Cardiac fibroblast (primary cell): Measurements from ENCODE around the gene ZNF331.

Experiments
- DNase-seq, 2 donors: peaks; one replicate each; pipeline versions ENCODE4 v3.0.0 to v3.0.0-alpha.2; 2010; ENCODE audit warnings: low read depth in 2 of 2
- H3K4me3 ChIP-seq, 2 donors: replicated peaks in 1 of 2; 1 replicate in 1 of 2; 2 replicates in 1 of 2; pipeline ENCODE4 v1.5.1; 2011; ENCODE audit warnings: low read depth in 2 of 2, low read length in 2 of 2, mild to moderate bottlenecking in 2 of 2, moderate library complexity in 1 of 2
- TF ChIP-seq, protein P1 (sequence below): IDR thresholded peaks from one replicate; pipeline ENCODE4 v1.5.1; 2011; ENCODE audit warnings: low read depth, mild to moderate bottlenecking, low read length, inconsistent platforms

ZNF331 gene

DNA sequence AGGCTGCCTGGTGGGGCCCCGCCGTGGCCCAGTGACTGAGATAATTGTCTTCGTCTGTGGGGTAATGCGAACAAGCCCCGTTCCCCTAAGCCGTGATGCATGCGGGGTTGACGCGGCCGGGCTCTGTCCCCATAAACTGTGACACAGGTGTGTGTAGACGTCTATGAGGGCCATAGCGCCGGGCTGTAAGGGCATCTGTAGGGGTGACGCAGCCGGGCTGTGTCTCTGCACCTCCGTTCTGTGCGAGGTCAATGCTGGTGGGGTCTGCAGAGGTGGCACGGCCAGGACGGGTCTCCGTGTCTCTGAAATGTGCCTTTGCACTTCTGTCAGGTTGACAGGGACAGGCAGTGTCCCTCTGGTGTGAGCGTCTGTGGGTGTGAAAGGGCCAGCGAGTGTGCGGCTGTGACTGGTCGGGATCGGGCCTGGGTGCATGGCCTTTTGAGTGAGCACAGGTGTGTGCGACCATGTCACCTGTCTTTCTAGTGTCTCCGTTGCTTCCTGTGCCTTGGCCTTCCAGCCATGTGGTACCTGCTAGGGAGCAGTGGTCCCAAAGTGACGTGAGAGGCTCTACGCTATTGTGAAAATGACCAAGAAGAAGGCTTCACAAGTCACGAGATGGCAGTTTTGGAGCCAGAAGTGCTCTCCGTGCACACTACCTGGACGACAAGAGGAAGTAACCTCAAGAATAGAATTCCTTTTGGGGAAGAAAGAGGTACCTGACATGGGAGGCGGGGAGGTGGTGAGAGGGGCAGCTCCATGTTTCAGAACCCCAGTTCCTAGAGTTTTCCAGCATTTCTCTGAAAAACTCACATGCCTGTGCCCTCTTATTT lies 16.4 kb upstream of the ZNF331 start:
- DNase-seq, result no peak
- H3K4me3 ChIP-seq, result peak overlapping the region; percentile 79 to 93
- TF ChIP-seq, protein P1, sequence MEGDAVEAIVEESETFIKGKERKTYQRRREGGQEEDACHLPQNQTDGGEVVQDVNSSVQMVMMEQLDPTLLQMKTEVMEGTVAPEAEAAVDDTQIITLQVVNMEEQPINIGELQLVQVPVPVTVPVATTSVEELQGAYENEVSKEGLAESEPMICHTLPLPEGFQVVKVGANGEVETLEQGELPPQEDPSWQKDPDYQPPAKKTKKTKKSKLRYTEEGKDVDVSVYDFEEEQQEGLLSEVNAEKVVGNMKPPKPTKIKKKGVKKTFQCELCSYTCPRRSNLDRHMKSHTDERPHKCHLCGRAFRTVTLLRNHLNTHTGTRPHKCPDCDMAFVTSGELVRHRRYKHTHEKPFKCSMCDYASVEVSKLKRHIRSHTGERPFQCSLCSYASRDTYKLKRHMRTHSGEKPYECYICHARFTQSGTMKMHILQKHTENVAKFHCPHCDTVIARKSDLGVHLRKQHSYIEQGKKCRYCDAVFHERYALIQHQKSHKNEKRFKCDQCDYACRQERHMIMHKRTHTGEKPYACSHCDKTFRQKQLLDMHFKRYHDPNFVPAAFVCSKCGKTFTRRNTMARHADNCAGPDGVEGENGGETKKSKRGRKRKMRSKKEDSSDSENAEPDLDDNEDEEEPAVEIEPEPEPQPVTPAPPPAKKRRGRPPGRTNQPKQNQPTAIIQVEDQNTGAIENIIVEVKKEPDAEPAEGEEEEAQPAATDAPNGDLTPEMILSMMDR, result no peak

DNA sequence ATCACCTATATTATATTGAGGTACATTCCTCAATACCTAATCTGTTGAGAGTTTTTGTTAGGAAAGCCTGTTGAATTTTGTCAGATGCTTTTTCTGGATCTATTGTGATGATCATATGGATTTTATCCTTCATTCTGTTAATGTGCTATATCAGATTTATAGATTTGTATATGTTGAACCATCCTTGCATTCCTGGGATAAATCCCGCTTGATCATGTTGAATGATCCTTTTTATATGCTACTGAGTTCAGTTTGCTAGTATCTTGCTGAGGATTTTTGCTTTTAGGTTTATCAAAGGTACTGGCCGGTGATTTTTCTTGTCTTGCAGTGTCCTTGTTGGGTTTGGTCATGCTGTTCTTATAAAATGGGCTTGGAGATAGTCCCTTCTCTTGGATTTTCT lies 12.0 kb upstream of the ZNF331 start:
- H3K4me3 ChIP-seq, result no peak overlapping the region
- DNase-seq, result no peak
- TF ChIP-seq, protein P1, result no peak

DNA sequence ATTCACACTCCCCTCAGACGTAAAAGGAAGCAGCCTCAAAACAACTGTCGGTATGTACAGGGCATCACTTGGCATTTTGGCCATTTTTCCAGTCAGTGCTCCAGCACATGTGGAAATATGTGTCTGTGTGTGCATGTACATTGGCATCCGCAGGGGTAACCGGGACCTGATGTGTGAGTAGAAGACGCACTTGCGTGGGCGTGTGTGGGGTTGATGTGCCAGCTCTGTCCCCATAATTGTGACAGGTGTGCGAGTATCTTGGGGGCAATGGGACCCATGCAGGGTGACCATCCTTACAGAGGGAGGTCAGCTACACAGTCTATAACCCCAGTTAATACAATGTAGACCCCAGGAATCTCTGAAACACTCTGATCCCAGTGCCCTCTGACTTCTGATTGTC lies 7.3 kb upstream of the ZNF331 start:
- DNase-seq, result no peak
- TF ChIP-seq, protein P1, result no peak
- no peak overlapping the region for H3K4me3 ChIP-seq

DNA sequence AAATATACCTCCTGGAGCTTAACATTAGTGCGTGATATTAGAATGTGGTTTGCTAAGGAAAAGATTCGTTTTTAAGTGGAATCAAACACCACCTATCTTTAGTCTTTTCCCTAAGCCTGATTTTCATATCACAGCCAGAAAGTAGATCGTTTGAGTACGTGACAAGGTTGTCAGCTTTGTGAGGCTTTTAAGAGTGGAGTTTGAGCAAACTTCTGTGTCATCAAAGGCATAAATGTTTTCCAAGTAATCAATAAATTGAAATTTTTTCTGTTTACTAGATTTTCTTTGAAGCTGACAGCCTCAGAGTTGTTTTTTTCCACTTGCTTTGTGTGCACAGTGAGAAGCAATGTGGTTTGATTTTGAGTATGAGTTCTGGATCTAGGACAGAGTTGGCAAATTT lies 6.5 kb upstream of the ZNF331 start:
- TF ChIP-seq, protein P1, result no peak
- DNase-seq, result no peak
- no peak overlapping the region for H3K4me3 ChIP-seq

DNA sequence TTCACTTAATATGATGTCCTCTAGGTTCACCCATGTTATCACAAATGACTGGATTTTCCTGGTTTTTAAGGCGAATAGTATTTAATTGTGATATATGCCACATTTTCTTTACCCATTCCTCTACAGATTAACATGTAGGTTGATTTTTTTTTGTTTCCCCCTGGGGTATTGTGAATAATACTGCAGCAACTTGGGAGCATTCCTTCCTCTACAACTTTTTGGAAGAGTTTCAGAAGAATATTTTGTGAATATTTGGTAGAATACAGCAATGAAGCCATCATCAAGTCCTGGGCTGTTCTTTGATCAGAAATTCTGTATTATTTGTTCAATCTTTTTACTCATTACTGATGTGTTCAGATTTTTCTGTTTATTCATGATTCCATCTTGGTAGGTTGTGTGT lies 5.6 kb upstream of the ZNF331 start:
- no peak overlapping the region for H3K4me3 ChIP-seq
- TF ChIP-seq, protein P1, result no peak
- peak in 1 of 2 donors; percentile 64 for DNase-seq

DNA sequence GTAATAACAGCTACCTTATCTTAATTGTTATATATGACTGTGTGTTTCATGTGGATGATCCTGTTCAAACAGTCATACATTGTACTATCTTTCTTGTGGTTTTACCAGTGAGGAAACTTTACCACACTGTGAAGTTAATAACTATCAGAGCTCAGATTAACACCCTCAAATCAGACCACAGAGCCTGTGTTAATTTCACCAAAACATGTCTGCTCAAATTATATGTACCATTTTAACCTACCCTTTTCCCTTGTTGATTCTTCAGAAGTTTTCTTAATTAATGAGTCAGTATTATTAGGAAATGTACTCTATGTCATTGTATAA lies 1.8 kb upstream of the ZNF331 start:
- DNase-seq, result no peak
- TF ChIP-seq, protein P1, result no peak
- H3K4me3 ChIP-seq, result no peak overlapping the region

DNA sequence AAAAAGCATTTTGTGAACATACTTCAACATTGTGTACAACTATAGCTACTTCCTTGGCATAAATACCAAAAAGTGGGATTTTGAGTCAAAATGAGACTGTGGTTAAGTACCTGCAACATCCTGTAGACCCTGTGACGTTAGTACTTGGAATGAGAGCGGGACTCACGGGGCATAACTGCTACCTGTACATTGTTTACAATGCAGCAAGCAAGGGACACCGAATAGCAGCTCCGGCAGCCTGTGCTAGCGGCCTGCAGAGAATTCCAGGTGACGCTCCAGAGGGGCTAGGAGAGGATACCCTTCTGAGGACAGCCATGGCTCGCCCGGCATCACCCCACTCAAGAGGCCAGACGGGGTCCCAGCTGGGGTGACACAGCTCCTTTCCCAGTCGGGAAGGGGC lies 824 bp upstream of the ZNF331 start:
- peak overlapping the region; percentile 76 to 78 for H3K4me3 ChIP-seq
- DNase-seq, result no peak
- TF ChIP-seq, protein P1, result no peak
